ENCODE data around the gene APBA1. TPM values are rescaled to one million over a fixed set of nuclear protein-coding genes. Genes with fewer than 3 reads are reported as not detected.

Gene APBA1
- polyA plus RNA-seq, 1 donor (not counting 4 experiments of a cell fraction or from before 2014, with no cell fraction given) = 0.66 TPM

- Histone ChIP-seq H3K4me1 (ENCODE audit: control insufficient read depth, extremely low read depth, insufficient read depth, low read length) (no peaks in the 10 kb centered on the region), H3K79me2 (ENCODE audit: control insufficient read depth, insufficient read depth, low read length) (no peaks in the 10 kb centered on the region), H3K9ac (ENCODE audit: control insufficient read depth, extremely low read depth, insufficient read depth, low read length) (no peak overlapping the region), H2AFZ (ENCODE audit: control insufficient read depth, low read length) (no peak overlapping the region), H3K36me3 (ENCODE audit: control insufficient read depth in 2 of 2, extremely low read depth in 1 of 2, insufficient read depth in 2 of 2, low read length in 2 of 2) (no peaks in the 10 kb centered on the region), H3K9me3 (ENCODE audit: control insufficient read depth, low read depth, low read length) (no peaks in the 10 kb centered on the region), H3K4me2 (ENCODE audit: control insufficient read depth, extremely low read depth, insufficient read depth, low read depth, low read length) (no peak overlapping the region), H3K9me1 (ENCODE audit: control insufficient read depth, extremely low read depth, insufficient read depth, low read length) (no peaks in the 10 kb centered on the region), H4K20me1 (ENCODE audit: control insufficient read depth, extremely low read depth, insufficient read depth, low read length) (no peaks in the 10 kb centered on the region), H3K27me3 (ENCODE audit: control insufficient read depth, extremely low read depth, insufficient read depth, low read length) (no peaks in the 10 kb centered on the region), H3K27ac (ENCODE audit: control insufficient read depth, insufficient read depth, low read length) (no peak overlapping the region), H3K4me3 (ENCODE audit: control insufficient read depth in 2 of 3, extremely low read depth in 1 of 3, insufficient read depth in 2 of 3, low read depth in 1 of 3, low read length in 3 of 3) (no peak overlapping the region)
- DNase-seq (ENCODE audit: low read depth, low spot score) = no peak
- dilution Hi-C loops (cut with MboI; ENCODE audit: extremely low pct_ligation_motif_present, low sequenced_read_pairs) = no loop called here
- TF ChIP-seq EZH2 (IDR thresholded peaks at IDR 0.05; ENCODE audit: low read length) (no peak), CTCF (optimal IDR thresholded peaks at IDR 0.05 in 1 of 3, IDR thresholded peaks at IDR 0.05 in 1 of 3, conservative IDR thresholded peaks at IDR 0.05 in 1 of 3; ENCODE audit: extremely low read depth in 1 of 3, insufficient read depth in 2 of 3, low read length in 3 of 3) (no peak)
- FAIRE-seq = no peak
Observed at GRCh38 chr9:69494763-69495162, 177.4 kb downstream of the APBA1 start.

GRCh38 chr9:69494208-69494607 lies 178.0 kb downstream of the APBA1 start:
- no peaks in the 10 kb centered on the region for H4K20me1 ChIP-seq (ENCODE audit: control insufficient read depth, extremely low read depth, insufficient read depth, low read length)
- no peak for FAIRE-seq
- no peaks in the 10 kb centered on the region for H3K9me1 ChIP-seq (ENCODE audit: control insufficient read depth, extremely low read depth, insufficient read depth, low read length)
- no peaks in the 10 kb centered on the region for H3K4me1 ChIP-seq (ENCODE audit: control insufficient read depth, extremely low read depth, insufficient read depth, low read length)
- no peaks in the 10 kb centered on the region for H3K36me3 ChIP-seq (ENCODE audit: control insufficient read depth in 2 of 2, extremely low read depth in 1 of 2, insufficient read depth in 2 of 2, low read length in 2 of 2)
- no peak overlapping the region for H3K4me2 ChIP-seq (ENCODE audit: control insufficient read depth, extremely low read depth, insufficient read depth, low read depth, low read length)
- H3K79me2 ChIP-seq (ENCODE audit: control insufficient read depth, insufficient read depth, low read length) = no peaks in the 10 kb centered on the region
- no peaks in the 10 kb centered on the region for H3K9me3 ChIP-seq (ENCODE audit: control insufficient read depth, low read depth, low read length)
- TF ChIP-seq CTCF (optimal IDR thresholded peaks at IDR 0.05 in 1 of 3, IDR thresholded peaks at IDR 0.05 in 1 of 3, conservative IDR thresholded peaks at IDR 0.05 in 1 of 3; ENCODE audit: extremely low read depth in 1 of 3, insufficient read depth in 2 of 3, low read length in 3 of 3) = no peak
- no peaks in the 10 kb centered on the region for H3K27me3 ChIP-seq (ENCODE audit: control insufficient read depth, extremely low read depth, insufficient read depth, low read length)
- no peak overlapping the region for H3K4me3 ChIP-seq (ENCODE audit: control insufficient read depth in 2 of 3, extremely low read depth in 1 of 3, insufficient read depth in 2 of 3, low read depth in 1 of 3, low read length in 3 of 3)
- no peak overlapping the region for H2AFZ ChIP-seq (ENCODE audit: control insufficient read depth, low read length)
- DNase-seq (ENCODE audit: low read depth, low spot score) = no peak
- H3K27ac ChIP-seq (ENCODE audit: control insufficient read depth, insufficient read depth, low read length) = no peak overlapping the region
- no peak overlapping the region for H3K9ac ChIP-seq (ENCODE audit: control insufficient read depth, extremely low read depth, insufficient read depth, low read length)
- dilution Hi-C loops (cut with MboI; ENCODE audit: extremely low pct_ligation_motif_present, low sequenced_read_pairs) = no loop called here

Data from keratinocyte (primary cell).